HEK293 (cell line): ENCODE data around the gene PDSS2.

ENCODE experiments used
- CTCF ChIA-PET: fragments of 350-600 bp; formaldehyde crosslinking; extraction: SDS; loops from one replicate; lab custom pipeline; 2021; ENCODE audit warnings: antibody characterized with exemption; lab: Yijun Ruan, JAX
- POLR2A ChIA-PET: fragments of 300-600 bp; formaldehyde crosslinking; extraction: SDS; loops from one replicate; lab custom pipeline; 2020; ENCODE audit warnings: antibody characterized with exemption, inconsistent platforms; lab: Yijun Ruan, JAX
- H3K27ac ChIP-seq: fragments of 200-500 bp; sonication (Bioruptor generic); 2 replicates; pipeline ENCODE4 v1.5.1; 2014; ENCODE audit warnings: low read depth, low read length, control low read depth, inconsistent platforms; ENCODE audit errors: extremely low read depth
- H3K36me3 ChIP-seq, 2 experiments: fragments of 200-500 bp in 1 of 2; sonication (Bioruptor generic) in 1 of 2; 1 replicate in 1 of 2; 2 replicates in 1 of 2; pipeline ENCODE4 v1.5.1; 2014 to 2017; ENCODE audit warnings: inconsistent platforms in 2 of 2, low read length in 2 of 2; ENCODE audit not compliant: control insufficient read depth in 2 of 2, insufficient read depth in 1 of 2
- H3K4me1 ChIP-seq: fragments of 200-500 bp; sonication (Bioruptor generic); 2 replicates; pipeline ENCODE4 v1.5.1; 2014; ENCODE audit warnings: mild to moderate bottlenecking, low read length, inconsistent platforms; ENCODE audit not compliant: control insufficient read depth, insufficient read depth
- H3K4me3 ChIP-seq: 2 replicates; pipeline ENCODE4 v1.5.1; 2011; ENCODE audit warnings: low read depth, mild to moderate bottlenecking, control low read depth, low read length, moderate library complexity
- H3K9me3 ChIP-seq: fragments of 200-500 bp; sonication (Bioruptor generic); 2 replicates; pipeline ENCODE4 v1.5.1; 2014; ENCODE audit warnings: low read depth, low read length, inconsistent platforms; ENCODE audit not compliant: control insufficient read depth, insufficient read depth
- GLI2 ChIP-seq: fragments of 450-650 bp; formaldehyde crosslinking; IDR thresholded peaks from 2 replicates; pipeline ENCODE4; 2017; ENCODE audit warnings: missing biosample characterization, missing genetic modification characterization, low read depth, borderline replicate concordance
- HOXD13 ChIP-seq: sonication (generic); formaldehyde crosslinking; IDR thresholded peaks from 2 replicates; pipeline ENCODE4 v1.8.0; 2022; ENCODE audit warnings: missing genetic modification reagents, borderline replicate concordance
- MZF1 ChIP-seq: fragments of 450-650 bp; formaldehyde crosslinking; IDR thresholded peaks from 2 replicates; pipeline ENCODE4 v1.5.1; 2017; ENCODE audit warnings: missing biosample characterization, missing genetic modification characterization, borderline replicate concordance
- ZEB2 ChIP-seq: fragments of 450-650 bp; formaldehyde crosslinking; IDR thresholded peaks from 2 replicates; pipeline ENCODE4 v1.5.1; 2016; ENCODE audit warnings: missing biosample characterization, missing genetic modification characterization
- ZFP37 ChIP-seq: fragments of 450-650 bp; formaldehyde crosslinking; IDR thresholded peaks from 2 replicates; pipeline ENCODE4 v1.5.1; 2016; ENCODE audit warnings: missing biosample characterization, missing genetic modification characterization
- ZNF239 ChIP-seq: fragments of 450-650 bp; formaldehyde crosslinking; IDR thresholded peaks from 2 replicates; pipeline ENCODE4 v1.5.1; 2016; ENCODE audit warnings: missing biosample characterization, missing genetic modification characterization
- ZNF266 ChIP-seq: fragments of 450-650 bp; formaldehyde crosslinking; IDR thresholded peaks from 2 replicates; pipeline ENCODE4 v1.5.1; 2016; ENCODE audit warnings: missing biosample characterization, missing genetic modification characterization, low read depth
- ZNF311 ChIP-seq: fragments of 450-650 bp; formaldehyde crosslinking; IDR thresholded peaks from 2 replicates; pipeline ENCODE4 v1.5.1; 2017; ENCODE audit warnings: missing biosample characterization, missing genetic modification characterization, borderline replicate concordance
- ZNF433 ChIP-seq: fragments of 450-650 bp; formaldehyde crosslinking; IDR thresholded peaks from 2 replicates; pipeline ENCODE4 v1.5.1; 2016; ENCODE audit warnings: missing biosample characterization, missing genetic modification characterization, low read depth
- ZNF510 ChIP-seq: fragments of 450-650 bp; formaldehyde crosslinking; IDR thresholded peaks from 2 replicates; pipeline ENCODE4 v1.5.1; 2018; ENCODE audit warnings: mild to moderate bottlenecking, missing genetic modification characterization, missing biosample characterization; ENCODE audit not compliant: insufficient replicate concordance
- ZNF514 ChIP-seq: fragments of 450-650 bp; formaldehyde crosslinking; IDR thresholded peaks from 2 replicates; pipeline ENCODE4 v1.5.1; 2016; ENCODE audit warnings: missing biosample characterization, missing genetic modification characterization
- ZNF518A ChIP-seq: fragments of 450-650 bp; formaldehyde crosslinking; conservative IDR thresholded peaks from 2 replicates; pipeline ENCODE4 v1.5.1; 2016; ENCODE audit warnings: low read depth, missing biosample characterization, missing genetic modification characterization
- ZNF521 ChIP-seq: fragments of 450-650 bp; formaldehyde crosslinking; IDR thresholded peaks from 2 replicates; pipeline ENCODE4 v1.5.1; 2017; ENCODE audit warnings: missing biosample characterization, mild to moderate bottlenecking, missing genetic modification characterization
- ZNF580 ChIP-seq: fragments of 450-650 bp; formaldehyde crosslinking; IDR thresholded peaks from 2 replicates; pipeline ENCODE4 v1.5.1; 2016; ENCODE audit warnings: missing biosample characterization, missing genetic modification characterization
- ZNF596 ChIP-seq: fragments of 450-650 bp; IDR thresholded peaks from 2 replicates; pipeline ENCODE4 v1.5.0; 2018; ENCODE audit warnings: missing biosample characterization, mild to moderate bottlenecking, missing genetic modification characterization, moderate library complexity
- ZNF621 ChIP-seq: fragments of 450-650 bp; formaldehyde crosslinking; IDR thresholded peaks from 2 replicates; pipeline ENCODE4 v1.5.1; 2017; ENCODE audit warnings: missing biosample characterization, missing genetic modification characterization
- ZNF623 ChIP-seq: fragments of 450-650 bp; formaldehyde crosslinking; IDR thresholded peaks from 2 replicates; pipeline ENCODE4 v1.5.1; 2016; ENCODE audit warnings: missing biosample characterization, missing genetic modification characterization
- ZNF626 ChIP-seq: fragments of 450-650 bp; sonication (Bioruptor Pico); formaldehyde crosslinking; IDR thresholded peaks from 2 replicates; pipeline ENCODE4 v1.5.1; 2018; ENCODE audit warnings: missing biosample characterization, missing genetic modification characterization, inconsistent platforms
- ZNF677 ChIP-seq: fragments of 450-650 bp; IDR thresholded peaks from 2 replicates; pipeline ENCODE4 v1.5.0; 2018; ENCODE audit warnings: missing biosample characterization, mild to moderate bottlenecking, missing genetic modification characterization, moderate library complexity
- ZNF747 ChIP-seq: fragments of 450-650 bp; formaldehyde crosslinking; IDR thresholded peaks from 2 replicates; pipeline ENCODE4 v1.5.1; 2016; ENCODE audit warnings: missing biosample characterization, missing genetic modification characterization
- ZNF843 ChIP-seq: fragments of 450-650 bp; formaldehyde crosslinking; IDR thresholded peaks from 2 replicates; pipeline ENCODE4 v1.5.1; 2016; ENCODE audit warnings: missing biosample characterization, missing genetic modification characterization
- TF ChIP-seq, protein P1 (sequence below): fragments of 450-650 bp; formaldehyde crosslinking; IDR thresholded peaks from 2 replicates; pipeline ENCODE4 v1.5.1; 2017; ENCODE audit warnings: missing biosample characterization, missing genetic modification characterization
- TF ChIP-seq, protein P2 (sequence below): fragments of 450-650 bp; formaldehyde crosslinking; IDR thresholded peaks from 2 replicates; pipeline ENCODE4 v1.5.1; 2016; ENCODE audit warnings: missing biosample characterization, missing genetic modification characterization
- TF ChIP-seq, protein P3 (sequence below): fragments of 450-650 bp; formaldehyde crosslinking; IDR thresholded peaks from 2 replicates; pipeline ENCODE4 v1.5.1; 2017; ENCODE audit warnings: missing biosample characterization, missing genetic modification characterization

PDSS2 gene

GRCh38 chr6:107264357-107264840, 195.0 kb downstream of the PDSS2 start (continued):
- TF ChIP-seq ZNF518A (tag by site-specific recombination): peak; percentile 36; the same call in 1 of the 2 replicates
- TF ChIP-seq ZNF747 (tag by site-specific recombination): no peak

DNA sequence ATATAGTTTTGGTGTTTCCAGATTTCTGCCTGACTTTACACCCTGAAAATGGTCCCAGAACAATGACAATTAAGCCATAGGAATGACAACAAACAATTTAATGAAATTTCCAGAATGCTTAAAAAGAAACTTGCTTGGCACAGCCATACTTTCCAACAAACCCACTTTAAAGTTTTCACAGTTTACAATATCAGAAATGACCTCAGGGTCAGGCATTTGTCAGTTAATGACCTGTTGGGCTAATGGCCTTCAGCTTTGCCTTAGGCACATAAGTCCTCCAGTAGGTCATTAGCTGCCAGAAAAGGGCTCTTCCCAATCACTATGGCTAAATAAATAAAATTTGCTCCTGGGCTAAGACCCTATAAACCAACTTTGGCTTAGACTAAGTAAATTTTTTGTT, 199.4 kb downstream of the PDSS2 start:
- CTCF ChIA-PET: interaction anchor here (0.6 to 0.7 kb wide), 2 partner anchors 130 to 606 kb away, joined by 3 to 6 read pairs; no protein-coding TSS in a partner anchor
- no peaks in the 10 kb centered on the region for H3K36me3 ChIP-seq
- H3K4me3 ChIP-seq: no peak overlapping the region
- H3K27ac ChIP-seq: no peak overlapping the region
- H3K9me3 ChIP-seq: no peaks in the 10 kb centered on the region
- POLR2A ChIA-PET: no interaction called here
- TF ChIP-seq ZNF311 (tag by site-specific recombination): no peak
- no peak for TF ChIP-seq ZNF623 (tag by site-specific recombination)
- no peak for TF ChIP-seq ZNF239
- no peak for TF ChIP-seq ZNF677 (tag by site-specific recombination)
- no peak for TF ChIP-seq ZNF580 (tag by site-specific recombination)
- TF ChIP-seq ZFP37: no peak
- peaks cover 12% of the 10 kb centered on the region for H3K4me1 ChIP-seq

DNA sequence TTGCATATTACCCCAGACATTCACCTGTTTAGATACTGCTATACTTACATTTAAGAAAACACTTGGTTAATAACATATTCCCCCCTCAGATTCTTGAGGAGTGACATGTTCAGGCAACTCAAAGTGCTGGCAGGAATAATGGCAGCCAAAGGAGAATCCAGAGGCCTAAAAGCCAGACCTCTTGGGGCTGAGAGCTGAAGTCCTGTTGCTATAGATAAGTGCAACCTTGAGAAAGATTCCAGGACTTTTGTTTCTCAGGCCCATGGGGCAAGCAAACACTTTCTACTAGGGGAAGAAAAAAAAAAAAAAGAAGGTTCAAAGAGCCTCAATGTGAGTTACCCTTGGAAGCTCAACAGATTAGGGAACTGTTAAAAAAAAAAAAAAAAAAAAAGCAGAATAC, 211.2 kb downstream of the PDSS2 start:
- ChIA-PET CTCF (interaction anchor here (0.6 kb wide), 1 partner anchor 13 kb away, joined by 3 read pairs; no protein-coding TSS in a partner anchor), POLR2A (no interaction called here)
- H3K36me3 ChIP-seq: no peaks in the 10 kb centered on the region
- H3K4me3 ChIP-seq: no peak overlapping the region
- peaks cover 20% of the 10 kb centered on the region for H3K4me1 ChIP-seq
- no peaks in the 10 kb centered on the region for H3K9me3 ChIP-seq
- no peak overlapping the region for H3K27ac ChIP-seq
- TF ChIP-seq, protein P1, sequence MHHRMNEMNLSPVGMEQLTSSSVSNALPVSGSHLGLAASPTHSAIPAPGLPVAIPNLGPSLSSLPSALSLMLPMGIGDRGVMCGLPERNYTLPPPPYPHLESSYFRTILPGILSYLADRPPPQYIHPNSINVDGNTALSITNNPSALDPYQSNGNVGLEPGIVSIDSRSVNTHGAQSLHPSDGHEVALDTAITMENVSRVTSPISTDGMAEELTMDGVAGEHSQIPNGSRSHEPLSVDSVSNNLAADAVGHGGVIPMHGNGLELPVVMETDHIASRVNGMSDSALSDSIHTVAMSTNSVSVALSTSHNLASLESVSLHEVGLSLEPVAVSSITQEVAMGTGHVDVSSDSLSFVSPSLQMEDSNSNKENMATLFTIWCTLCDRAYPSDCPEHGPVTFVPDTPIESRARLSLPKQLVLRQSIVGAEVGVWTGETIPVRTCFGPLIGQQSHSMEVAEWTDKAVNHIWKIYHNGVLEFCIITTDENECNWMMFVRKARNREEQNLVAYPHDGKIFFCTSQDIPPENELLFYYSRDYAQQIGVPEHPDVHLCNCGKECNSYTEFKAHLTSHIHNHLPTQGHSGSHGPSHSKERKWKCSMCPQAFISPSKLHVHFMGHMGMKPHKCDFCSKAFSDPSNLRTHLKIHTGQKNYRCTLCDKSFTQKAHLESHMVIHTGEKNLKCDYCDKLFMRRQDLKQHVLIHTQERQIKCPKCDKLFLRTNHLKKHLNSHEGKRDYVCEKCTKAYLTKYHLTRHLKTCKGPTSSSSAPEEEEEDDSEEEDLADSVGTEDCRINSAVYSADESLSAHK (tag by site-specific recombination): no peak
- TF ChIP-seq ZNF626 (no peak), ZNF596 (tag by site-specific recombination) (no peak), ZNF621 (no peak), ZNF433 (tag by site-specific recombination) (no peak), GLI2 (tag by site-specific recombination) (no peak), ZNF521 (no peak), ZNF239 (no peak), ZEB2 (no peak), MZF1 (tag by site-specific recombination) (no peak), HOXD13 (CRISPR knock-in tag) (no peak), ZNF510 (no peak), ZNF843 (tag by site-specific recombination) (no peak), ZNF266 (tag by site-specific recombination) (no peak), ZNF514 (no peak)
- TF ChIP-seq, protein P2, sequence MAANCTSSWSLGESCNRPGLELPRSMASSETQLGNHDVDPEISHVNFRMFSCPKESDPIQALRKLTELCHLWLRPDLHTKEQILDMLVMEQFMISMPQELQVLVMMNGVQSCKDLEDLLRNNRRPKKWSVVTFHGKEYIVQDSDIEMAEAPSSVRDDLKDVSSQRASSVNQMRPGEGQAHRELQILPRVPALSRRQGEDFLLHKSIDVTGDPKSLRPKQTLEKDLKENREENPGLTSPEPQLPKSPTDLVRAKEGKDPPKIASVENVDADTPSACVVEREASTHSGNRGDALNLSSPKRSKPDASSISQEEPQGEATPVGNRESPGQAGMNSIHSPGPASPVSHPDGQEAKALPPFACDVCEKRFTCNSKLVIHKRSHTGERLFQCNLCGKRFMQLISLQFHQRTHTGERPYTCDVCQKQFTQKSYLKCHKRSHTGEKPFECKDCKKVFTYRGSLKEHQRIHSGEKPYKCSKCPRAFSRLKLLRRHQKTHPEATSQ (tag by site-specific recombination): no peak
- TF ChIP-seq, protein P3, sequence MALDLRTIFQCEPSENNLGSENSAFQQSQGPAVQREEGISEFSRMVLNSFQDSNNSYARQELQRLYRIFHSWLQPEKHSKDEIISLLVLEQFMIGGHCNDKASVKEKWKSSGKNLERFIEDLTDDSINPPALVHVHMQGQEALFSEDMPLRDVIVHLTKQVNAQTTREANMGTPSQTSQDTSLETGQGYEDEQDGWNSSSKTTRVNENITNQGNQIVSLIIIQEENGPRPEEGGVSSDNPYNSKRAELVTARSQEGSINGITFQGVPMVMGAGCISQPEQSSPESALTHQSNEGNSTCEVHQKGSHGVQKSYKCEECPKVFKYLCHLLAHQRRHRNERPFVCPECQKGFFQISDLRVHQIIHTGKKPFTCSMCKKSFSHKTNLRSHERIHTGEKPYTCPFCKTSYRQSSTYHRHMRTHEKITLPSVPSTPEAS (tag by site-specific recombination): no peak
